Lower lobe of right lung (tissue), 2 donors: ENCODE results near the gene BAD. TPM values are rescaled to one million over a fixed set of nuclear protein-coding genes. Genes with fewer than 3 reads are reported as not detected.
"Not testable (repeated sequence)": the region's sequence is repeated elsewhere in the genome, so short reads cannot be mapped to it uniquely, and the experiment has no call there.

Experiments
- ATAC-seq, 2 donors: fragments of 200-7000 bp; cut with Tn5 transposase; one replicate each; pipeline ENCODE4 v1.9.1; 2020 to 2022; ENCODE audit warnings: mild to moderate bottlenecking in 2 of 2, moderate library complexity in 2 of 2
- DNase-seq: peaks from one replicate; pipeline ENCODE4 v3.0.0-alpha.2; 2020
- H3K27ac ChIP-seq: fragments of 200-600 bp; one replicate; pipeline ENCODE4 v1.8.0; 2022
- H3K27me3 ChIP-seq: fragments of 200-600 bp; one replicate; pipeline ENCODE4 v1.8.0; 2022; ENCODE audit warnings: low read depth
- H3K36me3 ChIP-seq: fragments of 200-600 bp; one replicate; pipeline ENCODE4 v1.8.0; 2022; ENCODE audit warnings: mild to moderate bottlenecking
- H3K4me1 ChIP-seq: fragments of 200-600 bp; one replicate; pipeline ENCODE4 v1.8.0; 2022
- H3K4me3 ChIP-seq: fragments of 200-600 bp; one replicate; pipeline ENCODE4 v1.8.0; 2022; ENCODE audit warnings: mild to moderate bottlenecking
- H3K9me3 ChIP-seq: fragments of 200-600 bp; one replicate; pipeline ENCODE4 v1.8.0; 2022
- intact Hi-C: fragments of 100-400 bp; cut with DNase I; formaldehyde crosslinking; loops from one replicate; pipeline ENCODE4 v1.11.0; 2022
- total RNA-seq: library from RNA; stranded (reverse); fragmentation: NEBNext Ultra II Directional; extraction: Animal tissue kit (Norgen Biotek cat#: 25700); gene quantifications from one replicate; pipeline ENCODE4 v1.2.1, GENCODE V29; 2021
- TF ChIP-seq, protein P1 (sequence below): fragments of 200-600 bp; IDR thresholded peaks from one replicate; pipeline ENCODE4 v1.8.0; 2022; ENCODE audit warnings: antibody characterized with exemption, mild to moderate bottlenecking
- donor health status: DM: no; HTN: yes; CAD: no; lungs with severe emphysema.

Gene BAD
- total RNA-seq, 1 donor from 2014 or later, result 51.6 TPM

DNA sequence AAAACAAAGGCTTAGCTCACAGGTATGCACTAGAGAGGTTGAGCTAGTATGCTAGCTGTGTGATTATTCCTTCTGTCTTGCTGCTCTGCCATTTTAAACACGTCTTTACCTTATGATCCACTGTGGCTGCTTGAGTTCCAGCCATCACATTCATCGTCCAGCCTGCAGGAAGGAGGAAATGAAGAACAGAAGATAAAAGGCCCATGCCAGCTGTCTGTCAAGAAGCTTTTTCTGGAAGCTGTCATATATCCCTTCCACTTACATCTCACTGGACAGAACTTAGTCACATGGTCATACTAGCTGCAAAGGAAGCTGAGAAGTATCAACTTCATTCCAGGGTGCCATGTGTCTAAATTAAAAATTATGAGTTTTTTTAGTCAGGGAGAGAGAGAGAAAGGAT is 42.9 kb upstream of the BAD start:
- DNase-seq (no peak), ATAC-seq (no peak)
- TF ChIP-seq, protein P1, sequence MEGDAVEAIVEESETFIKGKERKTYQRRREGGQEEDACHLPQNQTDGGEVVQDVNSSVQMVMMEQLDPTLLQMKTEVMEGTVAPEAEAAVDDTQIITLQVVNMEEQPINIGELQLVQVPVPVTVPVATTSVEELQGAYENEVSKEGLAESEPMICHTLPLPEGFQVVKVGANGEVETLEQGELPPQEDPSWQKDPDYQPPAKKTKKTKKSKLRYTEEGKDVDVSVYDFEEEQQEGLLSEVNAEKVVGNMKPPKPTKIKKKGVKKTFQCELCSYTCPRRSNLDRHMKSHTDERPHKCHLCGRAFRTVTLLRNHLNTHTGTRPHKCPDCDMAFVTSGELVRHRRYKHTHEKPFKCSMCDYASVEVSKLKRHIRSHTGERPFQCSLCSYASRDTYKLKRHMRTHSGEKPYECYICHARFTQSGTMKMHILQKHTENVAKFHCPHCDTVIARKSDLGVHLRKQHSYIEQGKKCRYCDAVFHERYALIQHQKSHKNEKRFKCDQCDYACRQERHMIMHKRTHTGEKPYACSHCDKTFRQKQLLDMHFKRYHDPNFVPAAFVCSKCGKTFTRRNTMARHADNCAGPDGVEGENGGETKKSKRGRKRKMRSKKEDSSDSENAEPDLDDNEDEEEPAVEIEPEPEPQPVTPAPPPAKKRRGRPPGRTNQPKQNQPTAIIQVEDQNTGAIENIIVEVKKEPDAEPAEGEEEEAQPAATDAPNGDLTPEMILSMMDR, result no peak
- Histone ChIP-seq H3K9me3 (no peaks in the 10 kb centered on the region), H3K4me3 (no peak overlapping the region), H3K4me1 (peaks cover 20% of the 10 kb centered on the region), H3K36me3 (peaks cover 5% of the 10 kb centered on the region), H3K27me3 (no peaks in the 10 kb centered on the region), H3K27ac (no peak overlapping the region)
- intact Hi-C loops, result no loop called here

DNA sequence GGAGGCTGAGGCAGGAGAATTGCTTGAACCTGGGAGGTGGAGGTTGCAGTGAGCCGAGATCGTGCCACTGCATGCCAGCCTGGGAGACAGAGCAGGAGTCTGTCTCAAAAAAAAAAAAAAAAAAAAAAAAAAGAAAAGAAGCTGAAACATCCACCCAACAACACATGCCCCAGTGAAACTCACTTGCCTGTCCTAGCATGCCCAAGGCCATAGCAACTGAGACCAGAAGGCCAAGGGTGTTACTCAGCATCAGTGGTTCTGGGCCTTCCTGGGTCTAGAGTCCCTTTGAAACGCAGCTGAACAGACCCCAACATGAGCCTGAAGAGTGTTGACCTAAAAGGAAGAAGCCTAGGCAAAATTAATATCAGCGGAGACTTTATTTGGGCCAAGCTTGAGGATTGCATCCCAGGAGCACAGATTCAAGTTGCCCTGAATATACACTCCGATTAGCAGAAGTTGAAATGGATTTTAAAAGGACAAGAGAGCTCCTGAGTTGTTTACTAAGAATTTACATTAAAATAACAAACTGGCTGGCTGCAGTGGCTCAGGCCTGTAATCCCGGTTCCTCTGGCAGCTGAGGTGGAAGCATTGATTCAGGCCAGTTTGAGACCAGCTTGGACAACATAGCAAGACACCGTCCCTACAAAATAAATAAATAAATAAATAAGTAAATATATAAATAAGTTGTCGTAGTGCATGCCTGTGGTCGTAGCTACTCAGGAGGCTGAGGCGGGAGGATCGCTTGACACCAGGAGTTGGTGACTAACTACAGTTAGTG is 40.4 kb upstream of the BAD start:
- H3K27ac ChIP-seq, result no peak overlapping the region
- no peaks in the 10 kb centered on the region for H3K9me3 ChIP-seq
- no peaks in the 10 kb centered on the region for H3K27me3 ChIP-seq
- peaks cover 17% of the 10 kb centered on the region for H3K36me3 ChIP-seq
- DNase-seq (no peak), ATAC-seq (no peak)
- TF ChIP-seq, protein P1, result no peak
- H3K4me3 ChIP-seq, result no peak overlapping the region
- H3K4me1 ChIP-seq, result peaks cover 13% of the 10 kb centered on the region
- intact Hi-C loops, result no loop called here

DNA sequence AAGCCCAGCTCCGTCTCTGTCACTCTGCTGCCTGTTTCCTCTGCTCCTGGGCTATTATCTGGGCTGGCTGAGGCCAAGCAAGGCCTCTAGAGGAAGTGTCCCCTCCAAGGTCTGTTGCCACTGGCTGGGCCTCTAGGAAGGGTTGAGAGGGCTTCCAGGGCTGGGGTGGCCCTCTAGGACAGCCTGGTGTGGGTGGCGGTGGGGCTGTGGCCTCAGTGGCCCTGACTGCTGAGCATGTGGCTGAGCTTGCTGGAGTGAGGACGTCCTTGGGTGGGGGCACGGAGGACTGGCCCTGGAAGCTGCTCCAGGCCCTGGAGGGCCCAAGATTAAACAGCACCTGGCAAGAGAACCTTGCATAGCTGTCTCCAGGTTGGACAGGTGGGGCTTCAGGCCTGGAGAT is 39.5 kb upstream of the BAD start:
- H3K9me3 ChIP-seq, intact Hi-C loops: not testable (repeated sequence)

DNA sequence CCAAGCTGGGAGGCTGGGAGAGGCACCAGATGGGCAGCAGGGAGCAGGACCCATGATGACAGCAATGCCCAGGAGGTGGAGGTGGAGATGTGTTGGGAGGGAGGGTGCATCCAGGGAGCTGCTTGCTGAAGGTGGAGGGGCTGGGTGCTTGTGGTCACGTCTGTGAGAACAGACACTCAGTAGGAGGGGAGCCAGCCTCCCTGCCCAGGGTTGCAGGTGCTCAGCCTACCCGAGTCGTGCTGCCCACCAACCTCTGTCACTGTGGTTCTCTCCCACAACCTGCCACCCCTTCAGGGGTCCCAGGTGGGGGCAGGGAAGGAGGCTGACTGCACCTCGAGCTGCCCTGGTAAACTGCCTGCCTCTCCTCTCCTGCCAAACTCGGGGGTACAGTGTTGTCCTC is 38.9 kb upstream of the BAD start:
- no peaks in the 10 kb centered on the region for H3K9me3 ChIP-seq
- intact Hi-C loops, result no loop called here
- H3K27ac ChIP-seq, result no peak overlapping the region
- H3K36me3 ChIP-seq, result peaks cover 17% of the 10 kb centered on the region
- TF ChIP-seq, protein P1, result no peak
- H3K4me1 ChIP-seq, result peaks cover 24% of the 10 kb centered on the region
- DNase-seq (no peak), ATAC-seq (no peak)
- no peak overlapping the region for H3K4me3 ChIP-seq
- H3K27me3 ChIP-seq, result no peaks in the 10 kb centered on the region

More for the DNA sequence above, 39.5 kb upstream of the BAD start:
- not testable (repeated sequence) for H3K27ac ChIP-seq, H3K27me3 ChIP-seq, ATAC-seq, DNase-seq, H3K4me3 ChIP-seq
- Histone ChIP-seq H3K36me3 (peaks cover 17% of the 10 kb centered on the region), H3K4me1 (peaks cover 21% of the 10 kb centered on the region)

DNA sequence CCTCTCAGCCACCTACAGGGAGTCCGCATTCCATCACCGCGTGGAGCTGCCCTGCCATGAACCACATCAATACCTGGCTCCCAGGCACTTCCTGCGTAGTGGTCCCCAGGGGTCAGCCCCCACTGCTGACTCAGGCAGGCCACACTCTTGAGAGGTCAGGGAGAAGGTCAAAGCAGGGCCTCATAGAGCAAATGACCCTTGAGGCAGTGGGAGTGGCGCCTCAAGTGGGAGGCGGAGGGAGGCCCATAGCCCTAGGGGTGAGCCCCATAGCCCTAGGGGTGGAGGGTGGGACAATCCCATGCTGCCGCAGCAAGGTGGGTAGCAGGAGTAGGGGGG is 38.4 kb upstream of the BAD start:
- Histone ChIP-seq H3K27me3 (no peaks in the 10 kb centered on the region), H3K9me3 (no peaks in the 10 kb centered on the region), H3K27ac (no peak overlapping the region), H3K36me3 (peaks cover 17% of the 10 kb centered on the region), H3K4me3 (no peak overlapping the region), H3K4me1 (peaks cover 24% of the 10 kb centered on the region)
- TF ChIP-seq, protein P1, result no peak
- no peak for DNase-seq
- intact Hi-C loops, result no loop called here
- no peak for ATAC-seq

DNA sequence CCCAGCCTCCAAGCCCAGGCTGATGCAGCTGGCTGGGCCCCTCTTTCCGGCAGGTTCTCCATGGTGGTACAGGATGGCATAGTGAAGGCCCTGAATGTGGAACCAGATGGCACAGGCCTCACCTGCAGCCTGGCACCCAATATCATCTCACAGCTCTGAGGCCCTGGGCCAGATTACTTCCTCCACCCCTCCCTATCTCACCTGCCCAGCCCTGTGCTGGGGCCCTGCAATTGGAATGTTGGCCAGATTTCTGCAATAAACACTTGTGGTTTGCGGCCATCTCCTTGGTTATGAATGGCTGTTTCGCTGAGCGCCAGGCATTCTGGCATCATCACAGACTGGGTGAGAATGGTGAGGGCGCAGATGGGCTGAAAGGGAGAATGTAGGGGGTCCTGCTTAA is 37.1 kb upstream of the BAD start:
- DNase-seq, result peak; percentile 77
- Histone ChIP-seq H3K4me1 (peaks cover 29% of the 10 kb centered on the region), H3K27ac (peak overlapping the region; percentile 77), H3K9me3 (no peaks in the 10 kb centered on the region), H3K4me3 (no peak overlapping the region), H3K36me3 (peaks cover 18% of the 10 kb centered on the region), H3K27me3 (no peaks in the 10 kb centered on the region)
- peak; percentile 27 to 49 for ATAC-seq
- TF ChIP-seq, protein P1, result no peak
- intact Hi-C loops, result no loop called here
